ENCODE results near the gene NEK6.

DNA sequence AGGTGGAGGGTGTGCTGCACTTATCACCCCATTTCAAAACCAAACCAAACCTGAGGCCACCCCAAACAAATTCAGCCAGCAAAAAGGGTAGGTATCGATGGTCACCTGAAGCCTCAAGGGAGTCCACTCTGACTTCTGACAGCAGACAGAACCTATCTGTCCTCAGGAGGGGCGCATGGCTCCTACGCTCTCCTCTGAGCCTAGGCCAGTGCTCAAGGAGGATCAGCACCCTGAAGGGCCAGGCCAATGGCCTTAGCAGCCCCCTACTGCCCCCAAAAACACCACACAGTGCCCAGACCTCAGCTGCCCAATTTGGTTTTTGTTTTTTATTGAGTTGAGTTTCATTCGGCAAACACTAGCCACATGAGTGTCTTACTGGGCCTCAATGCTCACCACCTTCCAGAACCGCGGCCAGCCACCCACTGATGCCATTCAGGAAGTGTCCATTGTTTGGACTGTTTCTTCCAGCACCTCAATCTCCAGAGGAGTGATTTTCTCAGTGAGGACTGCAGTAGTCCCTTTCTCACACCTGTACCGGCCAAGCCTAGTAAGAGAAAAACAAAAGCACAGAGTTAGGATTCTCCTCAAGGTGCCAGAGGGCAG lies 95.5 kb downstream of the NEK6 start:
- TF ChIP-seq, protein P1, sequence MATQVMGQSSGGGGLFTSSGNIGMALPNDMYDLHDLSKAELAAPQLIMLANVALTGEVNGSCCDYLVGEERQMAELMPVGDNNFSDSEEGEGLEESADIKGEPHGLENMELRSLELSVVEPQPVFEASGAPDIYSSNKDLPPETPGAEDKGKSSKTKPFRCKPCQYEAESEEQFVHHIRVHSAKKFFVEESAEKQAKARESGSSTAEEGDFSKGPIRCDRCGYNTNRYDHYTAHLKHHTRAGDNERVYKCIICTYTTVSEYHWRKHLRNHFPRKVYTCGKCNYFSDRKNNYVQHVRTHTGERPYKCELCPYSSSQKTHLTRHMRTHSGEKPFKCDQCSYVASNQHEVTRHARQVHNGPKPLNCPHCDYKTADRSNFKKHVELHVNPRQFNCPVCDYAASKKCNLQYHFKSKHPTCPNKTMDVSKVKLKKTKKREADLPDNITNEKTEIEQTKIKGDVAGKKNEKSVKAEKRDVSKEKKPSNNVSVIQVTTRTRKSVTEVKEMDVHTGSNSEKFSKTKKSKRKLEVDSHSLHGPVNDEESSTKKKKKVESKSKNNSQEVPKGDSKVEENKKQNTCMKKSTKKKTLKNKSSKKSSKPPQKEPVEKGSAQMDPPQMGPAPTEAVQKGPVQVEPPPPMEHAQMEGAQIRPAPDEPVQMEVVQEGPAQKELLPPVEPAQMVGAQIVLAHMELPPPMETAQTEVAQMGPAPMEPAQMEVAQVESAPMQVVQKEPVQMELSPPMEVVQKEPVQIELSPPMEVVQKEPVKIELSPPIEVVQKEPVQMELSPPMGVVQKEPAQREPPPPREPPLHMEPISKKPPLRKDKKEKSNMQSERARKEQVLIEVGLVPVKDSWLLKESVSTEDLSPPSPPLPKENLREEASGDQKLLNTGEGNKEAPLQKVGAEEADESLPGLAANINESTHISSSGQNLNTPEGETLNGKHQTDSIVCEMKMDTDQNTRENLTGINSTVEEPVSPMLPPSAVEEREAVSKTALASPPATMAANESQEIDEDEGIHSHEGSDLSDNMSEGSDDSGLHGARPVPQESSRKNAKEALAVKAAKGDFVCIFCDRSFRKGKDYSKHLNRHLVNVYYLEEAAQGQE (IDR thresholded peaks at IDR 0.05; ENCODE audit: low read depth), result no peak
- TF ChIP-seq FOXM1 (IDR thresholded peaks at IDR 0.05; ENCODE audit: borderline replicate concordance, low read depth) (no peak), TAF1 (IDR thresholded peaks at IDR 0.05; ENCODE audit: low read depth) (no peak), EP300 (IDR thresholded peaks at IDR 0.05; ENCODE audit: borderline replicate concordance) (no peak), RAD21 (IDR thresholded peaks at IDR 0.05; ENCODE audit: low read depth) (no peak), EGR1 (IDR thresholded peaks at IDR 0.05) (no peak)

Measured in Ishikawa (cell line).